Measurements from ENCODE around the gene SFR1.

Gene SFR1

DNA sequence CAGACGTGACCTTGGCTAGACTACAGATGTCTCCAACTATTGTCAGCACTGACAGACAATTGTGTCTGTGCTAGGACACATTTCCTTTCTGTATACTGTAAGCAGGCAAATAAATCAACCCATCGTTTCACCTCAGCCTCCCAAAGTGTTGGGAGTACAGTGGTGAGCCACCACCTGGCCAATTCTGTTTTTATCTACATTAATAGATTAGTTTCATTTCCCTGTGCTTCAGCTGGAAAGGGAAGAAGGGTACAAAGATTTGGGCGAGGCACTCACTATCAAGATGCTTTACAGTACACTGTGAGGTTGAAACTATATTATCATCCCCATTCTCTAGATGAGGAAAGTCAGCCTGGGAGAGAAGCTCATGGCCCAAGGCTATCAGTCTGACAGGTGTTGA is 21.9 kb downstream of the SFR1 start:
- Histone ChIP-seq H3K4me3 (ENCODE audit: low read depth in 1 of 2, low read length in 2 of 2) (no peak overlapping the region), H3K79me2 (ENCODE audit: insufficient read depth, low read length) (no peaks in the 10 kb centered on the region), H3K9ac (ENCODE audit: low read depth, low read length) (no peak overlapping the region), H3K27me3 (ENCODE audit: insufficient read depth, low read length, poor library complexity) (peaks cover 26% of the 10 kb centered on the region), H2AFZ (ENCODE audit: low read depth, low read length) (no peak overlapping the region), H3K9me3 (ENCODE audit: insufficient read depth, low read length, severe bottlenecking) (no peaks in the 10 kb centered on the region), H3K36me3 (ENCODE audit: insufficient read depth, low read length) (no peaks in the 10 kb centered on the region), H3K27ac (ENCODE audit: low read length) (no peak overlapping the region), H4K20me1 (ENCODE audit: insufficient read depth, low read length) (no peaks in the 10 kb centered on the region), H3K4me2 (ENCODE audit: insufficient read depth, low read length) (no peak overlapping the region), H3K4me1 (ENCODE audit: insufficient read depth, low read length) (no peaks in the 10 kb centered on the region)
- TF ChIP-seq EZH2 (IDR thresholded peaks at IDR 0.05; ENCODE audit: borderline replicate concordance, low read depth, low read length, severe bottlenecking): no peak
- TF ChIP-seq, protein P1, sequence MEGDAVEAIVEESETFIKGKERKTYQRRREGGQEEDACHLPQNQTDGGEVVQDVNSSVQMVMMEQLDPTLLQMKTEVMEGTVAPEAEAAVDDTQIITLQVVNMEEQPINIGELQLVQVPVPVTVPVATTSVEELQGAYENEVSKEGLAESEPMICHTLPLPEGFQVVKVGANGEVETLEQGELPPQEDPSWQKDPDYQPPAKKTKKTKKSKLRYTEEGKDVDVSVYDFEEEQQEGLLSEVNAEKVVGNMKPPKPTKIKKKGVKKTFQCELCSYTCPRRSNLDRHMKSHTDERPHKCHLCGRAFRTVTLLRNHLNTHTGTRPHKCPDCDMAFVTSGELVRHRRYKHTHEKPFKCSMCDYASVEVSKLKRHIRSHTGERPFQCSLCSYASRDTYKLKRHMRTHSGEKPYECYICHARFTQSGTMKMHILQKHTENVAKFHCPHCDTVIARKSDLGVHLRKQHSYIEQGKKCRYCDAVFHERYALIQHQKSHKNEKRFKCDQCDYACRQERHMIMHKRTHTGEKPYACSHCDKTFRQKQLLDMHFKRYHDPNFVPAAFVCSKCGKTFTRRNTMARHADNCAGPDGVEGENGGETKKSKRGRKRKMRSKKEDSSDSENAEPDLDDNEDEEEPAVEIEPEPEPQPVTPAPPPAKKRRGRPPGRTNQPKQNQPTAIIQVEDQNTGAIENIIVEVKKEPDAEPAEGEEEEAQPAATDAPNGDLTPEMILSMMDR (IDR thresholded peaks at IDR 0.05; ENCODE audit: borderline replicate concordance, extremely low read depth, low read length, poor library complexity, severe bottlenecking): no peak
- DNase-seq (no peak), ATAC-seq (ENCODE audit: insufficient read depth, low read depth) (no peak)

DNA sequence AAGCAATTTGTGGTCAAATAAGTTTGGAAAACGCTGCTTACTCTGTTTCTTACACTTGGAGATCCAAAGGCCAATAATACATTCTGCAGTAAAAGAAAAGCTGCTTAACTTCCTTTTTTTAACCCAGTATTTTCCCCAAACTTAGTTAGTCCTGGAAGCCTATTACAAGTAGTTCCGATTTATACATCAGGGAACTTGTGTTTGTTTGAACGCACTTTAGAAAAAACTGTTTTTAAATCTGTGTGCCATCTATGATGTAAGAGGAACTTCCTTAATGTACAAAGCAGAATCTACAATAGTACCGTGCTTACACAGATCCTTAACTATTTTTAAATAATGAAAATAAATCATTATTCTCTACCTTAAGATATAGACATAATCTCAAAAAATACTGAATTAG is 23.0 kb downstream of the SFR1 start:
- Histone ChIP-seq H3K79me2 (ENCODE audit: insufficient read depth, low read length) (no peaks in the 10 kb centered on the region), H3K4me1 (ENCODE audit: insufficient read depth, low read length) (no peaks in the 10 kb centered on the region), H3K4me2 (ENCODE audit: insufficient read depth, low read length) (no peak overlapping the region), H4K20me1 (ENCODE audit: insufficient read depth, low read length) (no peaks in the 10 kb centered on the region), H3K27me3 (ENCODE audit: insufficient read depth, low read length, poor library complexity) (peaks cover 24% of the 10 kb centered on the region), H3K27ac (ENCODE audit: low read length) (no peak overlapping the region), H3K9me3 (ENCODE audit: insufficient read depth, low read length, severe bottlenecking) (no peaks in the 10 kb centered on the region), H2AFZ (ENCODE audit: low read depth, low read length) (no peak overlapping the region), H3K4me3 (ENCODE audit: low read depth in 1 of 2, low read length in 2 of 2) (no peak overlapping the region), H3K36me3 (ENCODE audit: insufficient read depth, low read length) (no peaks in the 10 kb centered on the region), H3K9ac (ENCODE audit: low read depth, low read length) (no peak overlapping the region)
- no peak for ATAC-seq (ENCODE audit: insufficient read depth, low read depth)
- no peak for TF ChIP-seq EZH2 (IDR thresholded peaks at IDR 0.05; ENCODE audit: borderline replicate concordance, low read depth, low read length, severe bottlenecking)
- TF ChIP-seq, protein P1 (IDR thresholded peaks at IDR 0.05; ENCODE audit: borderline replicate concordance, extremely low read depth, low read length, poor library complexity, severe bottlenecking): no peak
- no peak for DNase-seq

DNA sequence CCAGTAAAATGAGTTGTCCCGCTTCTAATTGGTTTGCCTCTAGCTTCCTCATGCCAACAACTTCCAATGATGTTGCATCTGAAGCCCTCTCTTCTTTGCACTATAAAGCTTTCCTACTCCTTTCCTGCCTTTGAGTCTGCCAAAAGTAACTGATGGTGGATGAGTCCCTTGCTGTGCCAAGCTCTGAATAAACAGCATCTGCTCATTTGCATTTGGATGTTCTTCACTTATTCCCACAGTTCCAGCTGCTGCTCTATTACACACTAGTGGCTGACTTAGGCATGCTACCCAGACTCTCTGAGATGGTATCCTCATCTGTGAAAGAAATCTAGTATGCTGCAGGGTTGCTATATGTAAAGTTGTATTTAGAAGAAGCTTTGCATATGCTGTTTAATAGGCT is 24.9 kb downstream of the SFR1 start:
- H3K79me2 ChIP-seq (ENCODE audit: insufficient read depth, low read length): no peaks in the 10 kb centered on the region
- DNase-seq (no peak), ATAC-seq (ENCODE audit: insufficient read depth, low read depth) (no peak)
- H3K27ac ChIP-seq (ENCODE audit: low read length): no peak overlapping the region
- H3K4me2 ChIP-seq (ENCODE audit: insufficient read depth, low read length): no peak overlapping the region
- H3K9me3 ChIP-seq (ENCODE audit: insufficient read depth, low read length, severe bottlenecking): peaks cover 3% of the 10 kb centered on the region
- peaks cover 22% of the 10 kb centered on the region for H3K27me3 ChIP-seq (ENCODE audit: insufficient read depth, low read length, poor library complexity)
- no peaks in the 10 kb centered on the region for H3K4me1 ChIP-seq (ENCODE audit: insufficient read depth, low read length)
- H3K36me3 ChIP-seq (ENCODE audit: insufficient read depth, low read length): no peaks in the 10 kb centered on the region
- no peak overlapping the region for H3K9ac ChIP-seq (ENCODE audit: low read depth, low read length)
- H3K4me3 ChIP-seq (ENCODE audit: low read depth in 1 of 2, low read length in 2 of 2): no peak overlapping the region
- no peak overlapping the region for H2AFZ ChIP-seq (ENCODE audit: low read depth, low read length)
- TF ChIP-seq, protein P1 (IDR thresholded peaks at IDR 0.05; ENCODE audit: borderline replicate concordance, extremely low read depth, low read length, poor library complexity, severe bottlenecking): no peak
- TF ChIP-seq EZH2 (IDR thresholded peaks at IDR 0.05; ENCODE audit: borderline replicate concordance, low read depth, low read length, severe bottlenecking): no peak
- H4K20me1 ChIP-seq (ENCODE audit: insufficient read depth, low read length): no peaks in the 10 kb centered on the region

DNA sequence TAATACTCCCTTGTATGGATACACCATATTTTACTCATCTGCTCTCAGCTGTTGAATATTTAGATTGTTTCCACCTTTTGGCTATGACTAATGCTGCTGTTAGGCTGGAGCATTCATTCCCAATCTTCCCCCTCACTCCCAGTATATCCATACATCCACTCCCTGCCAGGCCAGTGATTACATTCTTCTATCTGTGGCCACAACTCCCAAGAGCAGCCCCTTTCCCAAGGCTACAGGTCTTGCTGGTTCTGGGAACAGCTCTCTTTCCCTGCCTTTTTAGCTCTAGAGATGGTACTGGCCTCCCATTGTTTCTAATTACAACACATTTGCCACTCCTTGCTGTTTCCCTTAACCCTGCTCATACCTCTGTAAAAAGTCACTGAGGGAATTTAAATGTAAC is 28.2 kb downstream of the SFR1 start:
- Histone ChIP-seq H3K9ac (ENCODE audit: low read depth, low read length) (no peak overlapping the region), H3K36me3 (ENCODE audit: insufficient read depth, low read length) (no peaks in the 10 kb centered on the region), H2AFZ (ENCODE audit: low read depth, low read length) (no peak overlapping the region), H3K79me2 (ENCODE audit: insufficient read depth, low read length) (no peaks in the 10 kb centered on the region), H3K27ac (ENCODE audit: low read length) (no peak overlapping the region), H3K4me2 (ENCODE audit: insufficient read depth, low read length) (no peak overlapping the region), H4K20me1 (ENCODE audit: insufficient read depth, low read length) (no peaks in the 10 kb centered on the region), H3K9me3 (ENCODE audit: insufficient read depth, low read length, severe bottlenecking) (peaks cover 9% of the 10 kb centered on the region), H3K4me3 (ENCODE audit: low read depth in 1 of 2, low read length in 2 of 2) (no peak overlapping the region), H3K27me3 (ENCODE audit: insufficient read depth, low read length, poor library complexity) (peaks cover 14% of the 10 kb centered on the region), H3K4me1 (ENCODE audit: insufficient read depth, low read length) (no peaks in the 10 kb centered on the region)
- TF ChIP-seq, protein P1 (IDR thresholded peaks at IDR 0.05; ENCODE audit: borderline replicate concordance, extremely low read depth, low read length, poor library complexity, severe bottlenecking): no peak
- TF ChIP-seq EZH2 (IDR thresholded peaks at IDR 0.05; ENCODE audit: borderline replicate concordance, low read depth, low read length, severe bottlenecking): no peak
- no peak for ATAC-seq (ENCODE audit: insufficient read depth, low read depth)
- no peak for DNase-seq

Measured in DND-41 (cell line).